ENCODE data around the gene PSME2.

Gene PSME2

GRCh38 chr14:24132976-24133375 lies 13.4 kb downstream of the PSME2 start:
- DNase-seq = no peak

- DNase-seq = no peak
Measured at GRCh38 chr14:24132061-24132685, 14.2 kb downstream of the PSME2 start.

- no peak for DNase-seq
Measured at GRCh38 chr14:24131549-24131966, 14.9 kb downstream of the PSME2 start.

DNA sequence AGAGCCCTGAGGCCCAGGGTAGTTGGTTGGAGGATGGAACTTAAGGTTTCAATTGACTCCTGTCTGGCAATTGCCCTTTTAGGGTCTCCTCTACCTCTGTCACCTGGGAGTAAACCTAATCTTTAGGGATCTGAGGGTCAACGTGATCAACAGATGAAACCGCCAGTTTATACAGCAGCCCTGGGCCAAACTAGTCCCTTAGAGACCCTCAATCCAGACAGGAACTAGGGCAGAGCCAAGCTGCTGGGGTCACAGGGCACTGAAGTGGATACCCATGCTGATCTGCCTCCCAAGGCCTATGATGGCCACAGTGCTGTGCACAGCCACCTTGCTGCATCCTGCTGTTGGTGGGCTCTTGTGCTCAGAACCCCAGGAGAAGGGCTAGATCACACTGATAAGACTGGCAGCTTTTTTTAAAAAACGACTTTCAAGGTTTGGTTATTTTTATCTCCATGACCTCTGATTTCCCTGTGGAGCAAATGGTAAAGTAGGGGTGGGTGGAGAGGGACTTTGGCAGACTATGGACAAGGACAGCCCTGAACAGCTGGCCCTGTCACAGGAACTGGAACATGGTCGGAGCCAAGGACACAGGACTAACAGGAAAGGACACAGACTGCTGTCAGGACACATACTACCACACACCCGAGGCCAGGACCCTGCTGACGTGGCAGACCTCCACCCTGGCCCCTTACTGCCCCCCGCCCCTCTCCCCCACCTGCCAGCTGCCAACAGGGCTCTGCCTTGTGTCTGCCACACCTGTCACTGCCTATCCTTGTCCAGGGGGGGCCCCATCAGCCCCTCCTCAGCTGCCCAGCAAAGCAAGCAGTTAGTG lies 15.5 kb downstream of the PSME2 start:
- DNase-seq = no peak

DNA sequence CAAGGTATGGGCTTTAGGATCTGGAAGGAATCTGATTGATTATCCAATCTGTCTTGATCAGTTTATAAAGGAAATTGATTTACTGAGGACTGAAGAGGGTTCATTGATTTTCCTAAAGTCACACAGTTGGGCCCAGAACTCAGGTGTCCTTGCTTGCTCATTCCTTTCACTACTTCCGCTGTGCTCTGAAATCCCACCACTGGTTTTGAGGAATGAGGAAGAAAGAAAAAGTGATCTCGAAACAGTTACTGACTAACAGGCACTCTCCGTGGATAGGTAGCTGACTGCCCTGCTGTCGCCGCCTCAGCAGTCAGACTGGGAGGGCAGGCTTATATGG lies 16.1 kb downstream of the PSME2 start, which contains the start of gene FITM1:
Gene FITM1 (plus strand): TSS at position 280 of the 337 bp plus-strand sequence. CDS start 905 bp downstream, outside the sequence.
- no peak for DNase-seq

GRCh38 chr14:24129410-24129998 lies 16.9 kb downstream of the PSME2 start:
- DNase-seq = no peak

GRCh38 chr14:24127673-24128072 lies 18.7 kb downstream of the PSME2 start:
- DNase-seq = no peak

DNA sequence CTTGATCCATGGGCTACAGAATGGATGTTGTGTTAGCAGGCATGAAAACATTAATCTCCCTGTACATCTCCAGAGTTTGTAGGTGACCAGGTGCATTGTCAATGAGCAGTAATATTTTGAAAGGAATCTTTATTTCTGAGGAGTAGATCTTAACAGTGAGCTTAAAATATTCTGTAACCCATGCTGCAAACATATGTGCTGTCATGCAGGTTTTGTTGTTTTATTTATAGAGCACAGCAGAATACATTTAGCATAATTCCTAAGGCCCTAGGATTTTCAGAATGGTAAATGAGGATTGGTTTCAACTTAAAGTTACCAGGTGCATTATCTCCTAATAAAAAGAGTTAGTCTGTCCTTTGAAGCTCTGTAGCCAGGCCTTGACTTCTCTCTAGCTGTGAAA lies 19.5 kb downstream of the PSME2 start:
- DNase-seq = no peak

- DNase-seq = no peak
Measured at GRCh38 chr14:24123424-24124417, 22.7 kb downstream of the PSME2 start.

DNA sequence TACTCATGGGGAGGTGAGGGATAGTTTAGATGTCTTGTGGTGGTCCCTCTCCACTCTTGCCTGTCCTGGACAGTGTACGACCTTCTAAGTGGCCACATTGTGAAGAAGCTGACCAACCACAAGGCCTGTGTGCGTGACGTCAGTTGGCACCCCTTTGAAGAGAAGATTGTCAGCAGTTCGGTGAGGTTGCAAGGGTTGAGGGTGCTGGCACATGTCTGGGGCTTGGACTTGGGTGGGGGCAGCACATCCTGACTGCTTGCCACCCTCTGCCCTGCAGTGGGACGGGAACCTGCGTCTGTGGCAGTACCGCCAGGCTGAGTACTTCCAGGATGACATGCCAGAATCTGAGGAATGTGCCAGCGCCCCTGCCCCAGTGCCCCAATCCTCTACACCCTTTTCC lies 23.5 kb downstream of the PSME2 start:
- no peak for DNase-seq

DNA sequence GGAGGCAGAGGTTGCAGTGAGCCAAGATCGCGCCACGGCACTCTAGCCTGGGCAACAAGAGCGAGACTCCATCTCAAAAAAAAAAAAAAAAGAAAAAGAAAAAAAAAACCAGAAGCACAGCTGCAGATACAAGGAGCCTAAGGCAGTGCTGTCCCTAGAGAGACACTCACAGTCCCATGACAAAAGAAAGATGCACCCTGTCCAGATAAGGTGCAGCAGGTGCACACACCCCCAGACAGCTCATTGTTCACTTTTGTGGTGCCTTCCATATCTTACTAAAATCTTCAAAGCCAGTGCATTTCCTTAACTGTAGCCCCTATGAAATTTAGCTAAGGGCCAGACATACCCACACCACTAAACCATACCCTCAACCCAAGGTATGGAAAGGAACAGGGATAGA lies 24.0 kb downstream of the PSME2 start:
- no peak for DNase-seq

DNA sequence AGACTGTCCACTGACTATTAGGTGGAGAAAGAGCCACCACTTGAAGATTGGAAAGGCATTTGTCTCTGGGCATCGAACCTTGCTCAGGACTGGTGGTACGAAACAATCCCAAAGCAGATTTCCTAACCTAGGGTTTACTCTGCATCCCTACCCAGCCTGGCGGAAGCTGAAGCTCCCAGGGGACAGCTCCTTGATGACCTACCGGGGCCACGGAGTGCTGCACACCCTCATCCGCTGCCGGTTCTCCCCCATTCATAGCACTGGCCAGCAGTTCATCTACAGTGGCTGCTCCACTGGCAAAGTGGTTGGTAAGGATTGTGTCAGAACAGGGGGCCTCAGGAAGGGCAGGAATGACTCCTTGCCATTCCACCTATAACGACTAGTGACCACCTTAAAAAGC lies 25.2 kb downstream of the PSME2 start:
- DNase-seq = no peak

- DNase-seq = no peak
Measured at GRCh38 chr14:24119691-24120090, 26.7 kb downstream of the PSME2 start.

- no peak for DNase-seq
Measured at GRCh38 chr14:24117179-24117578, 29.2 kb downstream of the PSME2 start.

- DNase-seq = no peak
Measured at GRCh38 chr14:24116128-24116814, 30.1 kb downstream of the PSME2 start.

DNA sequence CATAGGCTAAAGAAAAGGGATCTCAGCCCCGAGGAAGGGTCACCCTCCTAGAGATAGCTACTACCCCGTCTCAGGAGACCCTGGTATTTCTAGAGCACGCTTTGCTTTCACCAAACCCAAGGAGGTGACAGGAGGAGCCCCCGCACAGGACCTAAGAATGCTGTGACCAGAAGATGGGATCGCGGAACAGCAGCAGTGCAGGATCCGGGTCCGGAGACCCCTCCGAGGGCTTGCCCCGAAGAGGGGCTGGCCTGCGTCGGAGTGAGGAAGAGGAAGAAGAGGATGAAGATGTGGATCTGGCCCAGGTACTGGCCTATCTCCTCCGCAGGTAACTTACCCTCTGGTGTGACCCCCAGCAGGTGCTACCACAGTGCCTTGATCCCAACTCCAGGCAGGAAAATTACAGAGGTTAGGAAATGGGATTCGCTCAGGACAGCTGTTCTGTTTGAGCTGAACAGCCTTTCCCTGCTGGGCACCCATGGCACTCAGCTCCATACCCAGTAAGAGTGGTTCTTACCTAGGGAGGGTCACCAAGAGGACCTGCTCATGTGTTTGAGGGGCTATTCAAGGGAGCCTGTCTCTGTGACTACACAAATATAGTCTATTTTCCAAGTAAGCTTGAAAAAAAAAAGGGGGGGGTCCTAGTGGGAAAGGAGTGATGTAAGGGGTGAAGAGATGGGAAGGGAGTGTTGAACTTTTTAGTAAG lies 30.8 kb downstream of the PSME2 start:
- DNase-seq = no peak

DNA sequence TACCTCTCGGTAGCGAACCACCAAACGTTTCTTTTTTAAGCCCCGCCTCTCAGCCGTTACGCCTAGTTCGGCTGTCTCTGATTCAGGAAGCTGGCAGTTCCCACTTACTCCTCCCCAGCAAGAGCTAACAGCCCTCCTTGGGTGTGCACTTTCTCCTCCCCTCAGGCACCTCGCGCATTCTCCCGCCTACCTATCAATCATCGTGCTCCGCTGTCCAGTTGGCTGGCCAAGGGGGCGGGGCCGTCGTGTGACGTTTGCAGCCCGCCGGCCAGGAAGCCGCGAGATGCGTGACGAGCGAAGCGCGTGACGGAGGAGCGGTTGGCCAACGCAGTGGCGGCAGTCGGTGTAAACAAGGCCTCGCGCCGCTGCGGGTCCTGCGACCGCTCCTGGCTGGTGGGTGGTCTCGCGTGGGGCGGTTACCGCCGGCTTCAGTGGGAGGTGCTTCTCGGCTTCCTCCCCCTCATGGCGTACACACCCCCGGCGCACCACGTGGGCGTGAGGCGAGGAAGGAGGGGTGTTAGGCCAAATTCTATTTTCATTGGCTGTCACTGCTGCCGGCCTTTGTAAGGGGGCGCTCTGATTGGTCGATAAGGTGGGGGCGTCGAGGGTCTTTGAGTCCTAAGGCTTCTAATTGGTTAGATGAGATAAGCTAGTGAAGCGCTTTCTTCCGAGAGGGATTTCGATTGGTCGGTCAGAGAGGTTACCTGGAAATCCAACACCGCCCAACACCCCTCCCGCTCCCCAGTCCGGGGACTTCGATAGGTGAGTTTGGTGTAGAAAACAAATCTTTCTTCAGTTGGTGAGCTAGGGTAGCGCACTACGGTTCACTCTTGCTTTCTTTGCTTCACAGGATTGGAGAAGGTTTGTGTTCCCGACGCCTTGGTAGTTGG lies 31.6 kb downstream of the PSME2 start, which contains the start of the genes DCAF11 and NRL:
Gene DCAF11 (plus strand): TSS at position 246 of the 890 bp plus-strand sequence. CDS start 818 bp downstream, outside the sequence.
Gene NRL (minus strand): TSS at position 418 of the 890 bp plus-strand sequence. CDS start 32,101 bp downstream, outside the sequence.
- DNase-seq = peak; percentile 100

- DNase-seq = peak; percentile 85
Measured at GRCh38 chr14:24113801-24114531, 32.4 kb downstream of the PSME2 start.

DNA sequence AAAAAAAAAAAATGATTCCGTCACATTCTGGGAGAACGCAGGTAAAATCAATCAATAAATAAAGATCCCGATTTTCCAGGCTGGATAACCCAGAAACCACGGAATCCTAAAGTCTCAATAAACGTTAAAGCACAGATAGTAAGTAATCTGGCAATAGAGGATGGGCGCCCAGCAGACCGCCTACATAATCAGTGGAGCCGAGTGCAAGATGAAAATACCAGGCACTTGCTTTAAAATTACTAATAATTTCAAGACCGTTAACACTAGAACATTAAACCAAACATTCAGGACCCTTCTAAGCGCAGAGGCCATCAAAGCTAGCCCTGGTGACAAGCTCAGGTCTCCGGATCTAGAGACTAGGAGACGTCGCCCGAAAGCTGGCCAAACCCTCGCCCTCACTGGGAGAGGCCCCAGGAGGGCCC lies 33.0 kb downstream of the PSME2 start:
- no peak for DNase-seq
